ENCODE results near the gene ATP6V0D1. TPM values are rescaled to one million over a fixed set of nuclear protein-coding genes. Genes with fewer than 3 reads are reported as not detected.

ATP6V0D1 gene
- total RNA-seq, 1 experiment from 2014 or later, result 43.0 TPM

- DNase-seq, result no peak
- no peaks in the 10 kb centered on the region; the same call in 1 of the 2 replicates for H3K27me3 ChIP-seq (ENCODE audit: insufficient read depth, low read length)
- H3K9ac ChIP-seq (ENCODE audit: extremely low read depth, insufficient read length, low read length), result peak overlapping the region; percentile 11
These were observed 51.0 kb downstream of the ATP6V0D1 start for GRCh38 chr16:67429799-67430503.

More at GRCh38 chr16:67429799-67430503, 51.0 kb downstream of the ATP6V0D1 start:
- H3K23ac ChIP-seq (ENCODE audit: insufficient read length, low read depth, low read length), result no peak overlapping the region
- Mint-ChIP-seq H3K4me3 (peak overlapping the region; percentile 80 to 90), H3K27me3 (ENCODE audit: low read depth) (peaks cover 16% of the 10 kb centered on the region), H3K36me3 (ENCODE audit: insufficient read depth in 1 of 3, low read depth in 3 of 3) (peaks cover 0 to 3% (median 0%) of the 10 kb centered on the region in 3 experiments; a peak in 2 of 7 replicates), H3K9me3 (no peaks in the 10 kb centered on the region), H3K4me1 (peaks cover 68 to 69% of the 10 kb centered on the region in 2 experiments), H3K27ac (peak overlapping the region in 2 of 3 experiments; percentile 52 to 81; a peak in 2 of 7 replicates)
- H3K18ac ChIP-seq (ENCODE audit: insufficient read length, low read depth, low read length), result peak overlapping the region; percentile 85
- no peak overlapping the region for H3K56ac ChIP-seq (ENCODE audit: insufficient read length, low read depth, low read length)
- H2AK5ac ChIP-seq (ENCODE audit: insufficient read length, low read length), result no peak overlapping the region
- no peak overlapping the region for H2BK20ac ChIP-seq (ENCODE audit: low read depth, low read length, poor library complexity, severe bottlenecking)
- H3T11ph ChIP-seq (ENCODE audit: low read length), result no peak overlapping the region
- TF ChIP-seq CTCF (conservative IDR thresholded peaks at IDR 0.05), result no peak
- no peaks in the 10 kb centered on the region for H3K79me1 ChIP-seq (ENCODE audit: insufficient read depth, low read depth, low read length, poor library complexity, severe bottlenecking)
- no peaks in the 10 kb centered on the region for H4K20me1 ChIP-seq (ENCODE audit: control insufficient read depth, insufficient read depth, insufficient read length)
- H3K14ac ChIP-seq (ENCODE audit: insufficient read depth, low read length), result peak overlapping the region; percentile 62
- no peak overlapping the region for H2BK12ac ChIP-seq (ENCODE audit: insufficient read length, low read depth, low read length)
- H2BK120ac ChIP-seq (ENCODE audit: low read depth, low read length, poor library complexity, severe bottlenecking), result no peak overlapping the region
- no peak overlapping the region for H2AFZ ChIP-seq (ENCODE audit: low read length)
- no peak overlapping the region for H4K91ac ChIP-seq (ENCODE audit: insufficient read length, low read depth, low read length)
- H4K8ac ChIP-seq (replicated peaks; ENCODE audit: insufficient read length, low read depth, low read length), result no peak overlapping the region
- H3K4me1 ChIP-seq (ENCODE audit: insufficient read depth, low read length), result peaks cover 17% of the 10 kb centered on the region; the same call in 1 of the 2 replicates
- peak overlapping the region; percentile 67 for H3K4me2 ChIP-seq (ENCODE audit: insufficient read depth, insufficient read length, low read length)
- H3K79me2 ChIP-seq (ENCODE audit: insufficient read depth, low read length), result no peaks in the 10 kb centered on the region; the same call in 1 of the 2 replicates
- no peak overlapping the region for H4K5ac ChIP-seq (ENCODE audit: insufficient read length, low read depth, low read length)
- no CpG with 5 or more reads among the region's 13 CpGs for WGBS (ENCODE audit: extremely low coverage, insufficient read length, low lambda C conversion rate)
- peaks cover 17% of the 10 kb centered on the region for H3K23me2 ChIP-seq (ENCODE audit: insufficient read length, low read depth, low read length, poor library complexity, severe bottlenecking)
- H3K9me3 ChIP-seq (ENCODE audit: control insufficient read depth, low read depth, low read length), result no peaks in the 10 kb centered on the region
- H3K4ac ChIP-seq (ENCODE audit: low read depth, low read length), result no peak overlapping the region
- H2BK15ac ChIP-seq (ENCODE audit: low read depth, low read length), result no peak overlapping the region
- H2BK5ac ChIP-seq (ENCODE audit: insufficient read length, low read length), result no peak overlapping the region
- H3K27ac ChIP-seq (ENCODE audit: insufficient read length, low read depth, low read length), result no peak overlapping the region

Data from H9 (cell line).